ENCODE data around the gene LRMDA. TPM values are rescaled to one million over a fixed set of nuclear protein-coding genes. Genes with fewer than 3 reads are reported as not detected.

The LRMDA gene
- polyA plus RNA-seq, 3 donors = 7.2 to 20.6 (median 14.4) TPM

DNA sequence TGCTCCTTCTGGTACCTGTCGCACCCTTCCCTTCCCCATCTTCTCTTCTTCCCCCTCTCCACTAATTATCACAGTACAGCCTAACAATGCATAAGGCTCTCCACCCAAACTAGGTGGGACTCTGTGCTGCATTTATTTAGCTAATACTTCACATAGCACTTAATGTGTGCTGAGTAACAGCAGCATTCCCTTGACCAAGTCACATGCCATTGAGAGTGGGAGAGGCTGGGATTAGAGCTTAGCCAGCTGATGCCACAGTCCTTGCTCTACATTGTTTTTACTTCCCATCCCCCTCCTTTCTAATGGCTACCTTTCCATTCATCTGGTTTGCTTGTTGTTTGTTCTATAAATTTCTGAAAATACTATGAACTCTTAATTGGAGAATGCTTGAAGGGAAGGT is 426.9 kb downstream of the LRMDA start:
- H3K27ac ChIP-seq (ENCODE audit: low read depth, low read length) = no peak overlapping the region
- WGBS, 3 donors = 90 to 100% (median 100%) methylated on average over 1 of the region's 1 CpG

GRCh38 chr10:75859141-75859540 is 427.7 kb downstream of the LRMDA start:
- WGBS, 3 donors = 4 to 79% (median 67%) methylated on average over 1 of the region's 1 CpG
- no peak overlapping the region for H3K27ac ChIP-seq (ENCODE audit: low read depth, low read length)

- WGBS, 3 donors = 56 to 75% (median 63%) methylated on average over 6 of the region's 6 CpGs
- H3K27ac ChIP-seq (ENCODE audit: low read depth, low read length) = no peak overlapping the region
Measured at GRCh38 chr10:75860009-75860408, 428.6 kb downstream of the LRMDA start.

DNA sequence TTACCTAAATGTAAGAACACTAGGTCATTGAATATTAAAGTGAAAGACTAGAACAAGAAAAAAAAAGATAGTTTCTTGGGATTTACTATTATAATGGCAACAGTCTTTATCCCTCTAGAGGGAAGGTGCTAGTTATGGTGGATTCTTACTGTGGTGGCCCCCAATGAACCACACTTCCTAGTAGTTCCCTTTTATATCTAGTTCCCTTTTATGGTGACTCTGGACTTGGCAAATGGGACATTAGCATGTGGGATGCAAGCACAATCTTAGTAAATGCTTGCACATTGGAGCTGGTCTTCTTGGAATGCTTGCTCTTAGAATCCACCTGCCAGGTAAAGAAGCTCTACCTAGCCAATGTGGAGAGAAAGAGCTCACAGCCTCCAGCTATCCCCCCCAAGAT is 430.2 kb downstream of the LRMDA start:
- H3K27ac ChIP-seq (ENCODE audit: low read depth, low read length) = no peak overlapping the region

DNA sequence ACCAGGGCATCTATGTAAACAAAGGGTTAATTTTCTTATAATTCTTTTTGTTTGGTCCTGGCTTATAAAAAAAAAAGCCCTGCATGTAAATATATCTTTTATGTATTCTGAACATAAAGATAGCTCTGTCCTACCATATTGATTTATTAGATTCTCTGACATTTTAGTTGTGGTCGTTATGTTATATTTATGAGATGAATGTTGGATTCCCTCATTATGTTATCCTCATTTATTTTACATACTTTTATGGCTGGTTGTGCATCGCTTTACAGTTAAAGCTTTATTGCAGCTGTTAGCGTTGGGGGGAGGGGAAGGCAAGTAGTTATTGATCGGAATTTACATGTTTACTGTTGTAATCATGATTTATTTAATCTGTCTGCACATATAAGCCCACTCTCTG is 431.5 kb downstream of the LRMDA start:
- WGBS, 3 donors = 93 to 97% (median 96%) methylated on average over 4 of the region's 4 CpGs
- H3K27ac ChIP-seq (ENCODE audit: low read depth, low read length) = no peak overlapping the region

DNA sequence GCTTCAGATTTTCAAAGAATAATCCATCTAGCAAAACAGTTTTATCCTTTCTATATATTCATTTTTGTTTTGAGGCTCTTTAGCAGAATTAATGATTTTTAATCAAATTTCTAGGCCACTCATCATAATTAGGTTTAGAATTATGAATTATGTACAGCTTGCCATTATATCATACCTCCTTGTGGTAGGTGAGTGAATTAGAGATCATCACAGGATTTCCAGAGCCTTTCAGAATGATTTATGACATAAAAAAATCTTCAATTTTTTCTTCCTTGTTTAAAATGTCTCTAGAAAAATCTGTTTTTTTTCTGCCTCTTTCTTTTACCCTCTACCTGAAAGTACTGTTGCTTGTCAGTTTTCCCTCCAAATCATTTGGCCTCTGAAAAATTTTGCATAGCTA is 433.3 kb downstream of the LRMDA start:
- no peak overlapping the region for H3K27ac ChIP-seq (ENCODE audit: low read depth, low read length)

DNA sequence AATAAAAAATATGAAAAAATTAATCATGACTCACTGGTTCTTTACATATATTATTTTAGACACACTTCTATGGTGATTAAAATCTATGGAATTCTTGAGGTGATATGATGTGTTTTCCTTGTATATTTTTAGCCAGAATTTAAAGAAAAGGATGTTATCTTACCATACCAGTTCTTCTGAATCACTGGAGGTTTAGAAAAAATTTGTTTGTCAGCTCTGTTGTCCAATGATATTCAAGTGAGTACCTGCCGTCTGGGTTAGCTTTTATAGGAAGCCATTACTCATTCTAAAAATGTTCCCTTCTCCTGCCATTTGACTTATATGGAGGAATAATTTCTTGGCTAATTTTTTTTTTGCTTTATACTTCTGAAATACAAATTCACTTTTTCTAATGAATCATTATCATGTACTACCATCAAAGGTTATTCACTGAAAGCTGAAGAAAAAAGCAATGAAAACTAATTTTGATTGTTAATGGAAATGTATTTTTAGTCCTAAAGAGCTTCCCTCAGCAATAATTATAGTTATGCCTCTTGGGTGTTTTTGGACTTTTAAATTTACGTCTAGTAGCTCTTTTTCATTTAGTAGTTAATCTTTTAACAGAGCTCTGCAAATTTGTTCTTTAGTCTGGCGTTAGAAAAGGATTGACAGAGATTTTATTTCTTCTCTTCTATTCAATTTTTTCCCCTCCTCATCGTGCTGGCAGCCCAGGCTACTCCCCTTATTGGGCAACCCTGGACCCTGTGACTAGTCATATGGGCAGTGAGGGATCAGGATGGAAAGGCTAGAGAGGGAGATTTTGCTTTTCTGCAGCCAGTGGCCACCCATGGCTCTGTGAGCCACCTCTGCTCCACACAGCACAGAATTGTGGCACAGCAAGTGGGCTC is 434.2 kb downstream of the LRMDA start:
- H3K27ac ChIP-seq (ENCODE audit: low read depth, low read length) = no peak overlapping the region
- 67 to 82% (median 71%) methylated on average over 4 of the region's 4 CpGs for WGBS, 3 donors

- no peak overlapping the region for H3K27ac ChIP-seq (ENCODE audit: low read depth, low read length)
- 88 to 93% (median 91%) methylated on average over 2 of the region's 2 CpGs for WGBS, 3 donors
Measured at GRCh38 chr10:75866300-75866625, 434.8 kb downstream of the LRMDA start.

DNA sequence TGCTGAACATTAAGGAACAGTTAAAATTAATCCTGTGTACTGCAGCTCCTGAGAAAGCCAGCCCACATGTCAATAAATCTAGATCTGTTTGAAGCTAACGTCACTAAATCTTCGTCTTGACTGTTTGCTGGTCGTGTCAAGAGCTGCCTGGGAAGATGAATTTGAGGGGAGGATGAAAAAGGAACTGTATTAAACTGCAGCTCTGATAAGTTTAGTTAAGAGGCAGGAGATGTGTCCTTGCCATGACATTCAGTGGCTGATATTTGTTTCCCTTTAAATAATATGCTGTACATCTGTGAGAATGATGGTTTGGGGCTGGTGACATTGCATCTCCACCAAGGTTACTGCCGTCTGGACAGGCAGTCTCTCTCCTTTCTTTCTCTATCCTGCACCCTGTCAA is 435.3 kb downstream of the LRMDA start:
- 70 to 88% (median 85%) methylated on average over 4 of the region's 4 CpGs for WGBS, 3 donors
- H3K27ac ChIP-seq (ENCODE audit: low read depth, low read length) = no peak overlapping the region

DNA sequence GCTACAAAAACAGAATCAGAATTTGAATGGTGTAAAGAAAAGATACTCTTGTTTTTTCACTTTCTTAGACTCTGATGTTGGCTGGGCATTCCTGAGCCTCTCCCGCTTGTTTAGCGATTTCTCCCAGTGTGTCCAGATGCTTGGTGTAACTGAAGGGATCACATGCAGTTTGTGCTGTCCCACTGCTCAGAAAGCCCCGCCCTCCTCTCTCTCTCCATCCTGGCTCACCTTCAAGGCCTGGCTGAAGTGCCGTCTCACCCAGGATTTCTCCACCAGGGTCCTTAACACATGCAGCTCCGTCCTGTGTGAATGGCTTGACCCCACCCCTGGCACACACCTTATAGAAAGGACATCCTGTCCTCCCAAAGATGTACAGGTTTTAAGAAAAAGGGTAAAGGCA is 437.1 kb downstream of the LRMDA start:
- WGBS, 3 donors = 86 to 95% (median 93%) methylated on average over 5 of the region's 5 CpGs

DNA sequence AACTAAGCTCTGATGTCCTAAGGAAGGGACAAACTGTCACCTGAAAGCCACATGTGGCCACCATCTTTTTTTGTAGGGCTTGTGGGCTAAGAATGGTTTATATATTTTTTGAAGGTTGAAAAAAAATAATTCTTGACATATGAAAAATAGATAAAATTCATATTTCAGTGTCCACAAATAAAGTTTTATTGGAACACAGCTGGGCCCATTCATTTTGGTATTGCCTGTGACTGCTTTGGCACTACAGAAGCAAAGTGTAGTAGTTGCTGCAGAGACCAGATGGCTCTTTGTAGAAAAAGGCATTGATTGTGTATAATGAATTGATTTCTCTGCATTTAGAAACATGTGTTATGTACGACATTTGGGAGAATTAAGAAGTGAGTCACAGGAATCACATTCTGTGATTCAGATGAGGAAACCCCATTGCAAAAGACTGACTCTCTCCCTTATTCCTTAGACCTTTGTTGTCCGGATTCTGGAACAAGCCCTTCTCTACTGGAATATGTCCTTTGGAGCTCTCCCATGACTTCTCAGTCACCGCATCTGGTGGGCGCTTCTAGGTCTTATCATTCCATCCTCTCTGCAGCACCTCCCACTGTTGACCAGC is 438.7 kb downstream of the LRMDA start:
- no peak overlapping the region for H3K27ac ChIP-seq (ENCODE audit: low read depth, low read length)
- WGBS, 3 donors = 94 to 98% (median 94%) methylated on average over 4 of the region's 4 CpGs

More for the DNA sequence above, 437.1 kb downstream of the LRMDA start:
- H3K27ac ChIP-seq (ENCODE audit: low read depth, low read length) = no peak overlapping the region

- WGBS, 3 donors = 97 to 100% (median 98%) methylated on average over 2 of the region's 2 CpGs
- H3K27ac ChIP-seq (ENCODE audit: low read depth, low read length) = no peak overlapping the region
Measured at GRCh38 chr10:75875740-75876139, 444.3 kb downstream of the LRMDA start.

DNA sequence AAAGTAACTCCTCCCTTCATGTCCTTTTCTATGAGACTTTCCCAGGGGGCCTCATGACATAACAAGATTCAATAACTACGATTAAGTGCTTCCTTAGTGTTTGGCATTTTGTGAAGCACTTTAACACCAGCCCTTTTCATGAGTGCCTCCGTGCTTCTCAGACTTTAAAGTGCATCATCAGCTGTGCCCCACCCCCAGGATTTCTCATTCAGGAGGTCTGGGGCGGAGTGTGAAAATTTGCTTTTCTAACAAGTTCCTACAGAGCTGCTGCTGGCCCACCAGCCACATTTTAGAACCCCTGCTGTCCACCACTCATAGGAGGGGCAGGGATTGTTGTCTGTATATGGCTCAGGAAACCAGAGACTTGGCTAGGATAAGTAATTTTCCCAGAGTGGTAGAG is 445.3 kb downstream of the LRMDA start:
- H3K27ac ChIP-seq (ENCODE audit: low read depth, low read length) = no peak overlapping the region
- WGBS, 3 donors = 81 to 91% (median 85%) methylated on average over 3 of the region's 3 CpGs

GRCh38 chr10:75877877-75878276 is 446.5 kb downstream of the LRMDA start:
- 91 to 95% (median 93%) methylated on average over 7 of the region's 7 CpGs for WGBS, 3 donors
- no peak overlapping the region for H3K27ac ChIP-seq (ENCODE audit: low read depth, low read length)

- H3K27ac ChIP-seq (ENCODE audit: low read depth, low read length) = no peak overlapping the region
- WGBS, 3 donors = 65 to 100% (median 94%) methylated on average over 2 of the region's 2 CpGs
Measured at GRCh38 chr10:75878586-75878985, 447.2 kb downstream of the LRMDA start.

DNA sequence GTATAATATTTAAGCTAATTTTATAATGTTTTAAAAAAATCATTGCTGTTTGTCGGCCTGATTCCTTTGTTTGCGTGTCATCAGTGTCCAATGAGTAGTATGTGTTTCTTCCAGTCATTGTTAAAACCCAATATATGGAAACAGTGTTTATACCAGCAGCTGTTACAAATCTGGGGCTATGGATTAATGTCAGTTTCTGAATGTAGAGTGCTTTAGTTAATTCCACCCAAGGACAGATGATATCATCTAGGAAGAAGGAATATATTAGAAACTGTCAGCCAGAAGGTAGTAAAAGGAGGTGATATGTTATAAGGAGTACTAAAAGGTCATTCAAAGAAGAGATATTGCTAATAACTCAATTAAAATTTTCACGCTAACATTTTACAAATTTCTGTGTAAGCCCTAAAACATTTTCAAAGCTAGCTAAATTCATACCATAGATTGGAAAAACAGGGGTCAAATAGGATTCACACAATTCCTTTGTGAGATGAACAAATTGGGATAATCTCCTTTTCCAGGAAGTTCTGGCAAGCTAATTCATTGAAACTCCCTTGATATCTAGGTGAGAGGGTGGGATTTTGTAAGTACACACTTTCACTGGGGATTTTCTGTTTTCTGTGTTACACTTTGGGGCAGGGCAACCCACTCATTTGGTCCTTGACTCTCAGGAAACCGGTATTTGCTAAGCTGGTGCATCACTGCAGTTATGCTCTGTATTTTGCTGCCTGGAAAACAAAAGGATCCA is 448.8 kb downstream of the LRMDA start:
- WGBS, 3 donors = 60 to 68% (median 62%) methylated on average over 4 of the region's 4 CpGs
- H3K27ac ChIP-seq (ENCODE audit: low read depth, low read length) = no peak overlapping the region

- 71 to 91% (median 89%) methylated on average over 9 of the region's 9 CpGs for WGBS, 3 donors
- no peak overlapping the region for H3K27ac ChIP-seq (ENCODE audit: low read depth, low read length)
Measured at GRCh38 chr10:75883081-75884072, 452.0 kb downstream of the LRMDA start.

GRCh38 chr10:75884808-75885207 is 453.4 kb downstream of the LRMDA start:
- no peak overlapping the region for H3K27ac ChIP-seq (ENCODE audit: low read depth, low read length)
- 93 to 99% (median 96%) methylated on average over 5 of the region's 5 CpGs for WGBS, 3 donors
